CD4-positive, alpha-beta memory T cell (primary cell): Measurements from ENCODE around the gene MAGEF1. TPM values are rescaled to one million over a fixed set of nuclear protein-coding genes. Genes with fewer than 3 reads are reported as not detected.

ENCODE experiments used
- CTCF ChIA-PET: fragments of 350-600 bp; sonication (Branson Sonifier 250); formaldehyde crosslinking; loops from one replicate; lab custom pipeline; 2021; ENCODE audit warnings: inconsistent platforms; ENCODE audit not compliant: partially characterized antibody; lab: Charles Lee
- POLR2A ChIA-PET: fragments of 350-600 bp; sonication (Branson Sonifier 250); formaldehyde crosslinking; loops from one replicate; lab custom pipeline; 2021; ENCODE audit not compliant: partially characterized antibody; lab: Charles Lee
- DNase-seq, 5 donors: peaks; one replicate each; pipeline versions ENCODE4 v3.0.0 to v3.0.0-alpha.2; 2020 to 2022; ENCODE audit warnings: mixed read lengths in 1 of 5
- H3K27ac ChIP-seq: one replicate; pipeline ENCODE4 v1.7.0; 2013; ENCODE audit warnings: low read depth, low read length
- H3K27me3 ChIP-seq: 2 replicates; pipeline ENCODE4 v1.7.0; 2013; ENCODE audit warnings: mild to moderate bottlenecking, low read length, moderate library complexity; ENCODE audit not compliant: insufficient read depth
- H3K36me3 ChIP-seq: 2 replicates; pipeline ENCODE4 v1.7.0; 2013; ENCODE audit warnings: mild to moderate bottlenecking, low read length, moderate library complexity; ENCODE audit not compliant: insufficient read depth
- H3K4me1 ChIP-seq: 2 replicates; pipeline ENCODE4 v1.7.0; 2013; ENCODE audit warnings: mild to moderate bottlenecking, low read length, moderate library complexity; ENCODE audit not compliant: insufficient read depth
- H3K4me3 ChIP-seq, 2 donors: one replicate each; pipeline ENCODE4 v1.7.0; 2013; ENCODE audit warnings: low read length in 2 of 2, mild to moderate bottlenecking in 1 of 2
- H3K9me3 ChIP-seq, 2 donors: one replicate each; pipeline ENCODE4 v1.7.0; 2013; ENCODE audit warnings: low read length in 2 of 2, control low read depth in 1 of 2; ENCODE audit not compliant: control insufficient read depth in 1 of 2
- H3K27ac Mint-ChIP-seq, 7 donors: one replicate each; pipeline ENCODE4 v1.8.0; 2020 to 2021; ENCODE audit warnings: mixed read lengths in 7 of 7, mild to moderate bottlenecking in 6 of 7, inconsistent platforms in 3 of 7, moderate library complexity in 3 of 7
- H3K27me3 Mint-ChIP-seq, 2 donors: one replicate each; pipeline ENCODE4 v1.8.0; 2020 to 2021; ENCODE audit warnings: mixed read lengths in 2 of 2
- H3K36me3 Mint-ChIP-seq, 2 donors: one replicate each; pipeline ENCODE4 v1.8.0; 2020 to 2021; ENCODE audit warnings: mixed read lengths in 2 of 2, inconsistent platforms in 1 of 2, mild to moderate bottlenecking in 1 of 2
- H3K4me1 Mint-ChIP-seq, 4 donors: one replicate each; pipeline ENCODE4 v1.8.0; 2020 to 2021; ENCODE audit warnings: mixed read lengths in 4 of 4, mild to moderate bottlenecking in 1 of 4
- H3K4me3 Mint-ChIP-seq, 8 donors: one replicate each; pipeline ENCODE4 v1.8.0; 2020 to 2021; ENCODE audit warnings: mixed read lengths in 8 of 8, mild to moderate bottlenecking in 7 of 8, moderate library complexity in 6 of 8, inconsistent platforms in 3 of 8
- H3K9me3 Mint-ChIP-seq, 8 donors: one replicate each; pipeline ENCODE4 v1.8.0; 2020 to 2021; ENCODE audit warnings: mixed read lengths in 8 of 8, mild to moderate bottlenecking in 5 of 8, inconsistent platforms in 3 of 8, moderate library complexity in 1 of 8
- intact Hi-C: fragments of 100-400 bp; cut with micrococcal nuclease; formaldehyde crosslinking; loops from one replicate; pipeline ENCODE4 v1.15.1; 2023
- polyA plus RNA-seq, 2 donors: library from polyadenylated mRNA; unstranded; fragments of 300-500 nt; fragmentation: Illumina TruSeq; gene quantifications; one replicate each; pipeline ENCODE4 v1.2.3, GENCODE V29; 2021
- total RNA-seq, 2 experiments: library from RNA; stranded (reverse); gene quantifications; one replicate each; pipeline ENCODE4 v1.2.3, GENCODE V29; 2021

MAGEF1 gene
- total and polyA plus RNA-seq, 4 experiments from 2014 or later = 15.5 to 20.1 (median 16.5) TPM

DNA sequence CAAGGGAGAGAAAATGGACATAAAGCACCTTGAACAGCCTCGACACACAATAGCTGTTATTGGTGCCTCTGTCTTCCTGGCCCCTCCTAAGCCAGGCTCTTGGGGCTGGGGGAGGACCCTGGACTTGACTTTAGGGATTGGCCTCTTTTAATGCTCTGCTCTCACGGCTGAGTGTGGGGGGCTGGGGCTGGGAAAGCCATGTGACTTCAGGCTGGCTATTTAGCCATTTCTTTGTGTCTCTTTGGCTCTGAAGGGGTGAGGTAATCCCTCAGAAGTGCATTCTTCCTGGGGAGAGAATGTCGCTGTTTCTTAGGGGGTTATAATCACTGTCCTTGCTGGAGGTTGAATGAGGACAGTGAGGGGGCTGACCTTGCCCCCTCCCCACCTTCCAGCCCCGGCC lies 26.2 kb downstream of the MAGEF1 start:
- intact Hi-C loops = no loop called here
- H3K4me1 ChIP-seq = no peaks in the 10 kb centered on the region
- ChIA-PET POLR2A (no interaction called here), CTCF (no interaction called here)
- no peak overlapping the region for H3K27ac ChIP-seq
- Mint-ChIP-seq H3K36me3 (no peaks in the 10 kb centered on the region), H3K9me3 (peaks cover 0 to 4% (median 0%) of the 10 kb centered on the region in 8 donors), H3K27me3 (peaks cover 0 to 6% of the 10 kb centered on the region in 2 donors), H3K4me3 (no peak overlapping the region), H3K4me1 (no peaks in the 10 kb centered on the region), H3K27ac (no peak overlapping the region)
- no peak overlapping the region for H3K4me3 ChIP-seq
- no peak for DNase-seq
- no peaks in the 10 kb centered on the region for H3K36me3 ChIP-seq
- H3K9me3 ChIP-seq = no peaks in the 10 kb centered on the region
- H3K27me3 ChIP-seq = no peaks in the 10 kb centered on the region

DNA sequence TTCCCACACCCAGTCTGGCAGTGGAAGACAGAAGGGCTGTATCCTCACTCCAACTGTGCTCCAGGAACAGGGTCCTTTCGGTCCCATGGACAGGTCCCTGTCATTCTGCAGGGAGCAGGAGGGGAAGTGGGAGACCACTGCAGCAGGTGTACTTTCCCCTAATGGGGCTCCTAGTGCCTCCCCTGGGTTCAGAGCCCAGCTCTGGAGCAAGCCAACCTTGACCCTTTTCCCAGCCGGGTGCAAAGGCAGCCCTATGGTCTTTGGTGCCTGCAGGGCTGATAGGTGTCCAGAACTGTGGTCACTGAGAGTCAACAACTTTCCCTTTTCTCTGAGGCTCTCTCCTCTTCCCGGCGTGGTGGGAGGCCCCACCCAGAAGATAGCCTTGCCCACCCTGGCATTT lies 26.8 kb downstream of the MAGEF1 start:
- Histone ChIP-seq H3K27ac (no peak overlapping the region), H3K4me3 (no peak overlapping the region), H3K27me3 (no peaks in the 10 kb centered on the region), H3K9me3 (no peaks in the 10 kb centered on the region), H3K4me1 (no peaks in the 10 kb centered on the region), H3K36me3 (no peaks in the 10 kb centered on the region)
- Mint-ChIP-seq H3K36me3 (no peaks in the 10 kb centered on the region), H3K4me3 (no peak overlapping the region), H3K9me3 (peaks cover 0 to 4% (median 0%) of the 10 kb centered on the region in 8 donors), H3K27ac (no peak overlapping the region), H3K27me3 (peaks cover 0 to 5% of the 10 kb centered on the region in 2 donors), H3K4me1 (no peaks in the 10 kb centered on the region)
- DNase-seq = no peak
- intact Hi-C loops = no loop called here
- ChIA-PET CTCF (no interaction called here), POLR2A (no interaction called here)

DNA sequence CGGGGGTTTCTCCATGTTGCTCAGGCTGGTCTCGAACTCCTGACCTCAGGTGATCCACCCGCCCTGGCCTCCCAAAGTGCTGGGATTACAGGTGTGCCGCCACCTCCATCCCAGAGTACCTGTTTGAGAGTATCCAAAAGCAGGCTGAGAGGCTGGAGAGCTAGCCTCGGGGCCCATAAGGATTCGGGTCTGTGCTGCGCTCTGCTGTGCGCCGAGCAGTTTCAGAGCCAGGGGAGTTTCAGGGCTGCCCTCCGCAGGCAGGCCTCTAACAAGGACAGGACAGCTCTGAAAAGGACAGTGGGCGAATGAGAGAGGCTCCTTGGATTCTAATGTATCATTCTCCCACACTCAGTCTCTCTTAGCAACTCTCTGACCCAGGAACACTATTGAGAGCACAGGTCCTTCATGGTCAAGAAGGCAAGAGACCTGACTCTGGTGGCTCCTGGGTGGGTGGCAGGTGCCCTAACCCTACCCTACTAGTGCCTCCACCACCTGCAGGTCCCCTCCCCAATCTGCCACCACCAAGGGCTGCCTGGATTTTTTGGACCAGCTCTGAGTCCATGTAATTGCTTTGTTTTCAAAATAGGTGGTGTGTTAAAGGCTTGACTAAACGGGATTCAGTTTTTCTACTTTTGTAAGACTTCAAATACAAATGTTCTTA lies 27.8 kb downstream of the MAGEF1 start:
- H3K4me1 Mint-ChIP-seq = no peaks in the 10 kb centered on the region
- peaks cover 0 to 4% (median 0%) of the 10 kb centered on the region in 8 donors for H3K9me3 Mint-ChIP-seq
- Histone ChIP-seq H3K4me3 (no peak overlapping the region), H3K4me1 (no peaks in the 10 kb centered on the region), H3K9me3 (no peaks in the 10 kb centered on the region), H3K36me3 (no peaks in the 10 kb centered on the region), H3K27me3 (no peaks in the 10 kb centered on the region), H3K27ac (no peak overlapping the region)
- H3K27ac Mint-ChIP-seq = no peak overlapping the region
- POLR2A ChIA-PET = no interaction called here
- no peaks in the 10 kb centered on the region for H3K36me3 Mint-ChIP-seq
- H3K4me3 Mint-ChIP-seq = no peak overlapping the region
- CTCF ChIA-PET = no interaction called here
- intact Hi-C loops = no loop called here
- no peak for DNase-seq
- peaks cover 0 to 5% of the 10 kb centered on the region in 2 donors for H3K27me3 Mint-ChIP-seq

DNA sequence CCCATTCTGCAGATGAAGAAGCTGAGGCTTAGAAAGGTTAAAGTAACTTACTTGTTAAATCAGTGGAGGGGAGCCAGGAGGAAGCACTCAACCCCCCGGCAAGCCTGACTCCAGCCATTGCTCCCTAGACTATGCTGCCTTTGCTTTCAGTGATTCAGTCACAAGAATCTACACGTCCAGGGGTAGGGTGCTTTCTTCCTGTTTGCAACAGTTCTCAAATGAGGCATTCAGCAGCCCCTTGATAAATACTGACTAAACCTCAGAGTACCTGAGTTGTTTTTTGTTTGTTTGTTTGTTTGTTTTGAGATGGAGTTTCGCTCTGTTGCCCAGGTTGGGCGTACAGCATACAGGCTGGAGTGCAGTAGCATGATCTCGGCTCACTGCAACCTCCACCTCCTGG lies 28.6 kb downstream of the MAGEF1 start:
- CTCF ChIA-PET = no interaction called here
- peaks cover 0 to 4% (median 0%) of the 10 kb centered on the region in 8 donors for H3K9me3 Mint-ChIP-seq
- H3K4me3 Mint-ChIP-seq = no peak overlapping the region

DNA sequence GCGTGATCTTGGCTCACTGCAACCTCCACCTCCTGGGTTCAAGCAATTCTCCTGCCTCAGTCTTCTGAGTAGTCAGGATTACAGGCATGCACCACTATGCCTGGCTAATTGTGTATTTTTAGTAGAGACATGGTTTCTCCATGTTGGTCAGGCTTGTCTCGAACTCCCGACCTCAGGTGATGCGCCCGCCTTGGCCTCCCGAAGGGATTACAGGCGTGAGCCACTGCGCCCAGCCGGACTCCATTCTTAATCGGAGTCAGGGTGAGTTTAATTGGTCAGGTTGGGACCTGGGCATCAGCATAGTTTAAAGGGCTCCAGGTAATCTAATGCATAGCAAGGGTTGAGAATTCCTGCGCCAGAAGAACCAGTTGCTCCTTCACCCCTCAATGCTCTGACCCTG lies 29.2 kb downstream of the MAGEF1 start:
- no peak overlapping the region for H3K27ac Mint-ChIP-seq
- peaks cover 0 to 3% of the 10 kb centered on the region in 2 donors for H3K27me3 Mint-ChIP-seq
- Histone ChIP-seq H3K9me3 (no peaks in the 10 kb centered on the region), H3K4me3 (no peak overlapping the region), H3K27me3 (no peaks in the 10 kb centered on the region), H3K27ac (no peak overlapping the region), H3K4me1 (no peaks in the 10 kb centered on the region), H3K36me3 (no peaks in the 10 kb centered on the region)
- POLR2A ChIA-PET = no interaction called here
- no peaks in the 10 kb centered on the region for H3K36me3 Mint-ChIP-seq
- CTCF ChIA-PET = no interaction called here
- no peak for DNase-seq
- H3K4me1 Mint-ChIP-seq = no peaks in the 10 kb centered on the region
- H3K4me3 Mint-ChIP-seq = no peak overlapping the region
- H3K9me3 Mint-ChIP-seq = peaks cover 0 to 4% (median 0%) of the 10 kb centered on the region in 8 donors
- intact Hi-C loops = no loop called here

More for the DNA sequence above, 28.6 kb downstream of the MAGEF1 start:
- H3K4me1 ChIP-seq = no peaks in the 10 kb centered on the region
- no peaks in the 10 kb centered on the region for H3K36me3 Mint-ChIP-seq
- no peaks in the 10 kb centered on the region for H3K36me3 ChIP-seq
- H3K9me3 ChIP-seq = no peaks in the 10 kb centered on the region
- H3K27ac Mint-ChIP-seq = no peak overlapping the region
- intact Hi-C loops = no loop called here
- no peak overlapping the region for H3K4me3 ChIP-seq
- no peak for DNase-seq
- H3K27me3 Mint-ChIP-seq = peaks cover 0 to 3% of the 10 kb centered on the region in 2 donors
- POLR2A ChIA-PET = no interaction called here
- no peak overlapping the region for H3K27ac ChIP-seq
- H3K4me1 Mint-ChIP-seq = no peaks in the 10 kb centered on the region
- H3K27me3 ChIP-seq = no peaks in the 10 kb centered on the region

DNA sequence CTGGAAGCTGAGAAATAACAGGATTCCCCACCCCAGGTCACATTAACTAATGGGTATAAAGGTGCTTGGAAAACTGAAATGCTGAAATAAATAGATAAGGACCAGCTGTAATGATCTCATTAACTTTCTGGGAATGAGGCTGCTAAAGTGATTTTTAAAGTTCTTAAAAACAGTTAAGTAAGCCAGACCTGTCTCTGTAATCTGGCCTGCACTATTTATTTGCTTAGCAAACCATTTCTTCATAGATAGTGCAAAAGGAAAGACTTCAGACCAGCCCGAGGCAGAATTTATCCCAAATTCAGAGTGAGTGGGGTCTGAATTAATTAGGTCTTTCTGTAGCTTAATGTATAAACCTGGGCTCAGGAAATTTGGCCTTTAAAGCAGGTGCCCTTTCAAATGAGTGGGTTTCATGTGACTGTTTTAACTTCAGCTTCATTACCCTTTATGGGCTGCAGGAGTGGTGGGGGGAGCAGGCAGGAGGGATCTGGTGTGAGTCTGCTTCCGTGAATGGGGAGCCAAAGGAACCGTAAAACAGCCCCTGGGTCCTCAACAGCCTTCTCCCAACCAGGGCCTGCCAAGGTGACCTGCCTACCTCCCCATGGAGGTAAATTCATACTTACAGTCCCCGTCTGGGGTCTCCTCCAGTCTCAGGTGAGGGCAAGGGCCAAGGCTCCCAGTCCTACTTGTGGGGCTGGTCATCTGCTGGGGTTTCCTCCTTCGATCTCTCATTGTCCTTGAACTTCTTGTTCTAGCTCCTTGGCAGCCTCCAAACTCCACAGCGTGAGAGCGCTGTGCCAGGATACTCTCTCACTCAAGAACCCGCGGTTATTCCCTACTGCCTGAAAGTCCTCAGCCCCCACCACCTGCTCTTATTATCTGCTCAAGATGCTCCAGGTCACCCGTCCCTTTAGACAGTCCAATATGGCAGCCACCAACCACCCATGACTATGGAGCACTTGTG lies 31.2 kb downstream of the MAGEF1 start:
- Mint-ChIP-seq H3K27ac (no peak overlapping the region), H3K4me1 (no peaks in the 10 kb centered on the region), H3K27me3 (peaks cover 1 to 5% of the 10 kb centered on the region in 2 donors), H3K9me3 (peaks cover 0 to 4% (median 0%) of the 10 kb centered on the region in 8 donors), H3K4me3 (no peak overlapping the region), H3K36me3 (no peaks in the 10 kb centered on the region)
- Histone ChIP-seq H3K27ac (no peak overlapping the region), H3K4me3 (no peak overlapping the region), H3K27me3 (no peaks in the 10 kb centered on the region), H3K9me3 (no peaks in the 10 kb centered on the region), H3K36me3 (no peaks in the 10 kb centered on the region), H3K4me1 (no peaks in the 10 kb centered on the region)
- intact Hi-C loops = no loop called here
- DNase-seq = no peak
- CTCF ChIA-PET = no interaction called here
- POLR2A ChIA-PET = no interaction called here

DNA sequence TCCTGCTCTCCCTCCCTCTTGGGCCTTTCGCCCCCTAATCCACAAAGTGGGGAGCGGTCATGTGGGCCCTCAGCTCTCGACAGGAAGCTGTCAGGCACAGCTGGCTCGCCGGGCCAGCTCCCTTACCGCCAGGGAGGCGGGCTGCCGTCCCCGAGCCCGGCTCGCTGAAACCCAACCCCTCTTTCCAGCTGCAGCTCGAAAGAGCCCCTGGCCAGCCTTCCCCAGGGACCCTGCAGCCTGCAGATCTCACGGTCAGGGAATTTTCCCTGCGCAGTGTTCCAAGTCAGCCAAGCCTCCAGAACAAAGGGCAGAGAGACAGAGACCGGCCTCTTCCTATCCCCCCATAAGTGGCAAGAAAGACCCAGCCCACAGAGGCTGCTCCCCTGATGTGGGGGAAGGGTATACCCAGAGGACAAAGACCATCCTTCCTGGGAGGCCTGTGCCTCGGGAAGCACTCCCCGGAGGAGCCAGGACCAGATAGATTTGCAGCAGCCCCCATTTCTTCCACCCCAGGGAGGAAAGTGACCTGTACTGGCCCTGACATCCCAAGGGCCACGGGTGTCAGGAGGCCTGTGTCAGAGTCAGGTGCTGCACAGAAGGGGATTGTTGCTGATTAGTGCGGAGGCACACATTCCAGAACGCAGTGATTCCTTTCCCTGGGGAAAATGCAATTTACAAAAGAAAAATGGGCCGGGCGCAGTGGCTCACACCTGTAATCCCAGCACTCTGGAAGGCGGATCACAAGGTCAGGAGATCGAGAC lies 32.6 kb downstream of the MAGEF1 start:
- H3K27me3 ChIP-seq = no peaks in the 10 kb centered on the region
- no peak overlapping the region for H3K27ac Mint-ChIP-seq
- H3K4me3 ChIP-seq = no peak overlapping the region
- no peaks in the 10 kb centered on the region for H3K4me1 ChIP-seq
- H3K9me3 Mint-ChIP-seq = peaks cover 0 to 2% (median 0%) of the 10 kb centered on the region in 8 donors
- DNase-seq = no peak
- no peaks in the 10 kb centered on the region for H3K36me3 Mint-ChIP-seq
- no peak overlapping the region for H3K27ac ChIP-seq
- no peak overlapping the region for H3K4me3 Mint-ChIP-seq
- no peaks in the 10 kb centered on the region for H3K9me3 ChIP-seq
- POLR2A ChIA-PET = no interaction called here
- H3K36me3 ChIP-seq = no peaks in the 10 kb centered on the region
- H3K27me3 Mint-ChIP-seq = peaks cover 3 to 5% of the 10 kb centered on the region in 2 donors
- CTCF ChIA-PET = no interaction called here
- intact Hi-C loops = no loop called here
- H3K4me1 Mint-ChIP-seq = no peaks in the 10 kb centered on the region
